ENCODE measurements around the gene VRK2. TPM values are rescaled to one million over a fixed set of nuclear protein-coding genes. Genes with fewer than 3 reads are reported as not detected.
"Not testable (repeated sequence)": the region's sequence is repeated elsewhere in the genome, so short reads cannot be mapped to it uniquely, and the experiment has no call there.

VRK2 gene
- total RNA-seq, 1 donor from 2014 or later, result 14.4 TPM

DNA sequence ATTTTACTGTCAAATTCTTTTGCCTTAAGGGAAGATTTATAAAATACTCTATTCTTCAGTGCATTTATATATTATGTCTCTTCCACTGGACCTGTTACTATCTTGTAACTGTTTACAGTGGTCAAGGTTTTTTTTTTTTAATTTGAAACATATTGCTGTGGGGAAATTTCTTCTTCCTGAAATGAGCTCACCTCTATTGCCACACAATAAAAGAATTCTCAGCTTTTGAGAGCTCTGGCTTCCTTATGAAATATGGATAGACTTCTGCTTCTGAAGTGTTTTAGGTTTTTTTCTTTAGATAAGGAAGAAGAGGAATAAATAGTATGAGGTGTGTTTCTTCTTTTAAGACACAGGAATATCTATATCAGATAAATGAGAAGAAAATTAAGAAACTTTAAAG, 7.7 kb downstream of the VRK2 start:
- no peak for DNase-seq (ENCODE audit: low spot score)

DNA sequence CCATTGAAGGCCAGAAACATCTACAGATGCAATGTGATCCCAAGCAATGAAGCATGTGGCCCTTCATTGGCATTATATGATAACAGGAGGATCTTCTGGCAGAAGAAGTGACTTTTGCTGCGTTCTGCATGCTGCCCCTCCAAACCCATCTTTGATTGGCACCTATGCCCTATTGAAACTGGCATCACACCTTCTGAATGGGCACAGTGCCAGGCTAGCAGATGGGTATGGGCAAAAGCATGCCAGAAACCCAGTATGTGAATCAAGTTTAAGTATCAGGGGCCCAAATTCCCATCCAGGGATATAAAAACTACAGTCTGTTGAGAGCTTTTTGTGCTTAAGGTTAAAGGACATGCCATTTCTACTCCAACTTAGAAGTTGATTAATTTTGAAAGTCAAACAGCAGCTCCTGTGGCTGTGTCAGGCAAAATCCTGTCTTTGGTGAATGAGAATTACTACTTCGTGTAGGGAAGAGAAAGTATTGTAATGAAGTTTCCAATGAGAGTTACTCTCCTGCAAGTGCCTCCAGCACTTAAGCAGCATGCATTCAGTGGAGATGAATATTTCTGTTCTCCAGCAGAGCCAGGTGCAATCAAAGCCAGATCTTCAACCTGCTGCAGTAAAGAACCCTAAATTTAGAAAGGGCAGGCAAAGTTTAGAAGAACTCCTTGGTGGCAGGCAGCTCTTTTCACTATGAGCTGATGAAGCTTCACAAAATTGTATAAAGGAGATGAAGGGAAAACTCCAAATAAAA, 8.6 kb downstream of the VRK2 start:
- no peak for DNase-seq (ENCODE audit: low spot score)

DNA sequence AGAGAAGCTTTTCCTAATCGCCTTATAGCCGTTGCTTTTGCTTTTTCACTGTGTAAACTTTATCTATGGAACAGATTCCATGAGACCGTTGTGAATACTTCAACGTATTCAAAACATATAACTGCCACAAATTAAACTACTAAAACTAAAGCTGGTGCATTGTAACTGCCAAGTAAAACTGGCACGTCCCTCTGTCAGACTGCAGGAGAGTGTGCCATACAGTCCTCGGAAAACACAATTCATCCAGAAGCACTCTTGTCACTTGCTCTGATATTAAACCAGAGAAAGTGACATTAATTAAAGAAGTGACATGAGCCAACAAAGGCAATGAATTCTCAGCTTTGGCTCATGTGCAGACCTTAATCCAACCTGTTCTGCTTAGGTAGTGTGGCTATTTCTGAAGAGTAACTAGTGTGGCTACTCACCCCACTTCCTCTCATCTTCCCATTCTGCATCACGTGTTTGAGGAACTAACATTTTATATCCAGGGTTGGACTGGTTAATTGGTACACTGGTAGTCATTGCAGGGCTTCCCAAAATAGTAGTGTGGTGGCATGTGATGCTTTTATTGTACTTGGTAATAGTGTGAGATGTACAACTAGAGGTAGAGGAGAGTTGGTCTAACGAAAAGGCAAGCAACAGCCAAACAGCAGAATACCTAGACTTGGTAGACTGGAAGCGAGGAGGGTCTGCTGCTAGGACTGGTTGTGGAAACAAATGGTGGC, 9.7 kb downstream of the VRK2 start:
- DNase-seq (ENCODE audit: low spot score), result no peak

DNA sequence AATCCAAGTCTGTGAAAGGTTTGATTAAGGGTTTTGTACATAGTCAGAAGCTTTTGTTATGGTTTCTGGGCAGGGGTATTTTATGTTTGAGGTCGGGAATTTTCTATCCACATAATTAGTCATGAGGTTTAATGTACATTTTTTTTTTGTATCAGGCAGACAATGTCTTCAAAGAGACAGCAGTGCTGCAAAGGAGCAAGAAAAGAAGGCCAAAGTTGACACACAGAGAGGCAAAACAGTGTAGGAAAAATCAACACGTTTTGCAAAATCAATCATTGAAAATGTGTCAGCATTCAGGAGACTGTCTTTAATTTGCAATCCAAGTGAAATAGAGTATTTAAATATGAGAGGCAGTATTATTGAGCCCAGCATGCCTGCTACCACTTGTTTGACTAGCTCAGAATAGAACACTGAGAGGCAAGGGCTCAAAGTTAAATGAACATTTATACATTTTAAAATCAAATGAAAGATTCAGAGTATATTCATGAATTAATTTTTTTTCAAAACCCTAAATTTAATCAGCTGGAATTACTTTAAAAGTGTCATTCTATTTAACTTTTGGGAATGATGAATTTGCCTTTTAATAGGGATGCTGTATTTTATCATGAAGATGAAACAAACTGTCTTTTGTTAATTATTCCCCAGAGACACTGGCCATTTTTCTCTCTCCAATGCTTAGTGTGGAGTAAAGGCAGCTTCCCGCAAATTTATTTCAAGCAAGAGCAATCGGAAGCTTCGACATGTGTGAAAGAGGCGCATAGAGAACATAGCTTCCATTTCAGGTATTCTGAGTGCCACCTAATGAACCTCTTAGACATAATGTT, 11.3 kb downstream of the VRK2 start:
- DNase-seq (ENCODE audit: low spot score), result no peak

- DNase-seq (ENCODE audit: low spot score), result no peak
Measured at GRCh38 chr2:58063641-58064040, 17.0 kb downstream of the VRK2 start.

GRCh38 chr2:58064086-58064485, 17.5 kb downstream of the VRK2 start:
- DNase-seq (ENCODE audit: low spot score), result no peak

GRCh38 chr2:58065248-58065647, 18.6 kb downstream of the VRK2 start:
- DNase-seq (ENCODE audit: low spot score), result no peak

- DNase-seq (ENCODE audit: low spot score), result no peak
Measured at GRCh38 chr2:58067001-58067400, 20.4 kb downstream of the VRK2 start.

DNA sequence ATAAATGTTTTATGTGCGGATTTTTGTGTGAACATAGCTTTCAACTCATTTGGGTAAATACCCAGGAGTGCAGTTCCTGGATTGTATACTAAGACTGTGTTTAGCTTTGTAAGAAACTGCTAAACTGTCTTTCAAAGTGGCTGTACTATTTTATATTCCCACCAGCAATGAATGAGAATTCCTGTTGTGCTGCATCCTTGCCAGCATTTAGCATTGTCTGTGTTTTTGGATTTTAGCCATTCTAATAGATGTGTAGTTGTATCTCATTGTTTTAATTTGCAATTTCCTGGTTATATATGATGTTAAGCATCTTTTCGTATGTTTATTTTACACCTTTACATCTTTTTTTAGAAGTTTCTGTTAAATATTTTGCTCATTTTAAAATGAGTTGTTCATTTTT, 24.2 kb downstream of the VRK2 start:
- DNase-seq (ENCODE audit: low spot score), result no peak

- no peak for DNase-seq (ENCODE audit: low spot score)
Measured at GRCh38 chr2:58072102-58072501, 25.5 kb downstream of the VRK2 start.

- no peak for DNase-seq (ENCODE audit: low spot score)
Measured at GRCh38 chr2:58073008-58073407, 26.4 kb downstream of the VRK2 start.

GRCh38 chr2:58073751-58074150, 27.1 kb downstream of the VRK2 start:
- DNase-seq (ENCODE audit: low spot score), result no peak

DNA sequence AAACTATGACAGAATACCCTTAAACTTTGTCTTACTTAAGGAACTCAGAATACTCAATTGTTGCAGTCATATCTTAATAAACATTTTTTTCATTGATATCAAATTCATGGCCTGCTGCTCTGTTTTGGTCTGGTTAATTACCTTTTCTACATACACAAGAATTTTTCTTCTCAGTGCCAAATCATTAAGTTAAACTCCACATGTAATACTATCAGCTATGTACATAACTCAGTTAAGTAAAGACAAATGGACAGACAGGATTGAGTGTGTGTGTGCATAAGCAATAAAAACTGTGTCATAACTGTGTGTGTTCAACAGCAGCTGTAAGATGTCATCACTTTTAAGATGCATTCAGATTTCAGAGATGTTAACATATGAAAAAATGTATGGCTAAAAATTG, 34.4 kb downstream of the VRK2 start:
- DNase-seq (ENCODE audit: low spot score), result no peak

- no peak for DNase-seq (ENCODE audit: low spot score)
Measured at GRCh38 chr2:58089081-58089480, 42.5 kb downstream of the VRK2 start.

GRCh38 chr2:58092772-58093171, 46.2 kb downstream of the VRK2 start:
- not testable (repeated sequence) for DNase-seq (ENCODE audit: low spot score)

DNA sequence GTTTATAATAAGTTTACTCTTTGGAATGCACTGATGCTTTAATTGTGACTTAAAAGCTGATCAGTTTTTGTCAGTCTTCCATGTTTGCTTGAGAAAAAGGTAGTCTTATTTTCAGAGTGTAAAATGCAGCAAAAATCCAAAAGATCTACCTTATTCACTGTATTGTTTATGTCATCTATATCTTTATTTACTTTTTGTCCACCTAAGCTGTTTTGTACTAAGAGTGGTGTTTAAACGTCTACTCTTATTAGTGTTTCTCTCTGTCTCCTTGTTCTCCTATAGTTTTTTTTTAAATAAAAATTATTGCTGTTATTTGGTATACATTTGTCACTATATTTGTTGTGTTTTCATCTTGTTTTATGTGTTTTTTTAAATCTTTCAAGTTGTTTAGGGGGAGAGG, 50.4 kb downstream of the VRK2 start:
- no peak for DNase-seq (ENCODE audit: low spot score)

DNA sequence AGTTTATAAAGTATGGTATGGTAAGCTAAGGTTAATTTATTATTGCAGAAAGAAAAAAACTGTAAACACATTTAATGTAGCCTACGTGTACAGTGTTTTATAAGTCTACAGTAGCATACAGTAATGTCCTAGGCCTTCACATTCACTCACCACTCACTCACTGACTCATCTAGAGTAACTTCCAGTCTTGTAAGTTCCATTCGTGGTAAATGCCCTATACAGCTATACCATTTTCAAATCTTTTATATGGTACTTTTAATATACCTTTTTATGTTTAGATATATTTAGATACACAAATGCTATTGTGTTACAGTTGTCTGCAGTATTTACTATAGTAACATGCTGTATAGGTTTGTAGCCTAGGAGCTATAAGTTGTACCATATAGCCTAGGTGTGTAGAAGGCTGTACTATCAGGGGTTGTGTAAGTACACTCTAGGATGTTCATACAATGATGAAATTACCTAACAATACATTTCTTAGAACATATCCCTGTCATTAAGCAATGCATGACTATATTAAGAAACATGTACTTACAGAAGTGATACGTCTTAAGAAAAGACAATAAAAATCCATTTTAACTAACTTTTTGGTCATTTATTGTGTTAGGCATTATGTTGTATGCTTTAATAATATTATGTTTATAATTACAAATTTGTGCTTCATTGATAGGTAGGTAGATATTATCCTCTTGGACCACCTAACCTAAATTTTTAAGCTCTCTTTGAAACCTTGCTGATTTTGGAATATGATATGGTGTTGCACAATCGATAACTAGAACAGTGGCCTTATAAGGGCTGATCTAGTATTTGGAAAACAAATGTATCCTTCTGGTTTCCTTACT, 51.9 kb downstream of the VRK2 start:
- no peak for DNase-seq (ENCODE audit: low spot score)

- DNase-seq (ENCODE audit: low spot score), result no peak
Measured at GRCh38 chr2:58099096-58099769, 52.6 kb downstream of the VRK2 start.

GRCh38 chr2:58101500-58101899, 54.9 kb downstream of the VRK2 start:
- DNase-seq (ENCODE audit: low spot score), result no peak

- no peak for DNase-seq (ENCODE audit: low spot score)
Measured at GRCh38 chr2:58106896-58107295, 60.3 kb downstream of the VRK2 start.
